ENCODE measurements around the gene GRM5.

Gene GRM5

DNA sequence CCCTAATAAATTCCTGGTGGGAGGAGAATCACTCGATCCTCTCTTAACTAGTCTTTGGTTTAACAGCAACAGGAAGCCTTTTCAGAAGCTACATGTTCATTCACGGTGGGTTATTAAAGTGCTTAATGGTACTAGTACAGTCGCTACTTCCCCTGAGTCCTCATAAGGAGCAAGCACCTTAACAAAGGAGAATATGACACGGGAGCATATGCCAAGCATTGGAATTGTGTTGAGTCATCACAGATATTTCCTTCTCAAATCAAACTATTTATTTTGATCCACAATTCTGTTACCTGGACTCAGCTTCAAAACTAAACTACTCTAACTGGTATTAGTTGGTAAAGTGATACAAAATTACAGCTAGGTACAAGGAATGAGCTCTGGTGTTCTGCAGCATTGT is 550.8 kb downstream of the GRM5 start:
- Histone ChIP-seq H3K27me3 (ENCODE audit: low read depth, low read length) (no peaks in the 10 kb centered on the region), H3K4me3 (ENCODE audit: low read depth in 1 of 2, low read length in 2 of 2) (no peak overlapping the region), H3K9me3 (ENCODE audit: control insufficient read depth in 1 of 2, low read length in 2 of 2) (no peaks in the 10 kb centered on the region), H3K27ac (ENCODE audit: low read length) (no peak overlapping the region), H3K4me1 (ENCODE audit: control insufficient read depth in 1 of 2, insufficient read depth in 2 of 2, low read length in 2 of 2) (no peaks in the 10 kb centered on the region), H3K36me3 (ENCODE audit: control insufficient read depth in 1 of 2, insufficient read depth in 2 of 2, low read length in 2 of 2) (no peaks in the 10 kb centered on the region)

DNA sequence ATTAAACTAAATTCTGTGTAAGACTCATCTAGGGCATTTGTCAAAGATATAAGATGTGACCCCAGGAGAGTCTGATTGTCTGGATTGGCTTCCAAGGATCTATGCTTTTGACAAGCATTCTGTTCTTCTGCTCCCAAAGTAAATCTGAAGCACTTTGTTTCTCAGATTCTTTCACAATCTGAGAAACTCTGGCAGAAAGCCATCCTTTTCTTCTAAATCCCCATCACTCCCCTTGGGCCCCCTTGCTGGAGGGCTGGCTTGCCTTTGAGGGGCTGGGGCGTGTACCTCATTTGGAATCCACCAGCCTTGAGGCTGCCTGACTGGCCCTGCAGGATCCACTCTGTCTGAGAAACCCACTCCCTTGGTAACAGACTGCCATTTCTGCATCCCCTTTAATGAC is 554.8 kb downstream of the GRM5 start:
- H3K9me3 ChIP-seq (ENCODE audit: control insufficient read depth in 1 of 2, low read length in 2 of 2) = no peaks in the 10 kb centered on the region

DNA sequence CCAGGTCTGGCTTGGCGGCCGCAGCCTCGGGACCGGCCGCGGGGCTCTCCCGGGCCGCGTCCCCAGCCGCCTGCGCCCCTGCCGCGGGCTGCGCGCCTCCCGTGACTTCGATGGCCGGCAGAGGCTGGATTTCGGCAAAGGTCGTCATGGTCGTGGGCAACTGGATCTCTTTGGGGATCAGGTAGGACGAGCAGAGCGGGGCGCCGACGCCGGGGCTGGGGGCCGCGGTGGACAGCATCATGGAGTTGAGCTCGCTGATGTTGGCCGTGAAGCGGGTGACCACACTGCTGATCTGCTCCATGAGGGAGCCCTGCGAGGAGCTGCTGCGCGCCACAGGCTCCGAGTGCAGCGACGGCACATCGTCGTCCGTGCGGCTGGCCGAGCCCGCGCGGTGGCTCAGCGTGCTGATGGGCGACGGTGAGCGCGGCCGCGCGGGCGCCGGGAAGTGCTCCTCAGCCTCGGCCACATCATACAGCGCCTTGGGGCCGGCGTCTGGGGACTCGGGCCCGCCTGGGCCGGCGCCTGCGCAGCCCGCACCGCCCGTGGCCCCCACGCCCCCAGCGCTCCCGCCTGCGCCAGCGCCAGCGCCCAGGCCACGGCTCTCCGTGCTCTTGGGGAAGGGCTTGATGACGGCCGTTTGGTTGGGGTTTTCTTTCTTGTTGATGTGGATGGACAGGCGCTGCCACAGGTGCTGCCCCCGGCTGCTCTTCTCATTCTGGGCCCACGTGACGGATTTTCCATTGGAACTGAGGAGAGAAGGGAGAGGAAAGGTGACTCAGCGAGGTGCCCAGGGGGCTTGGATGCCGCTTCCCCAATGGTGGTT is 556.8 kb downstream of the GRM5 start:
- Histone ChIP-seq H3K4me1 (ENCODE audit: control insufficient read depth in 1 of 2, insufficient read depth in 2 of 2, low read length in 2 of 2) (no peaks in the 10 kb centered on the region), H3K27me3 (ENCODE audit: low read depth, low read length) (peaks cover 24% of the 10 kb centered on the region), H3K4me3 (ENCODE audit: low read depth in 1 of 2, low read length in 2 of 2) (peak overlapping the region in 1 of 2 donors; percentile 56), H3K9me3 (ENCODE audit: control insufficient read depth in 1 of 2, low read length in 2 of 2) (no peaks in the 10 kb centered on the region), H3K27ac (ENCODE audit: low read length) (no peak overlapping the region), H3K36me3 (ENCODE audit: control insufficient read depth in 1 of 2, insufficient read depth in 2 of 2, low read length in 2 of 2) (no peaks in the 10 kb centered on the region)

More for the DNA sequence above, 554.8 kb downstream of the GRM5 start:
- H3K4me3 ChIP-seq (ENCODE audit: low read depth in 1 of 2, low read length in 2 of 2) = no peak overlapping the region
- no peak overlapping the region for H3K27ac ChIP-seq (ENCODE audit: low read length)
- no peaks in the 10 kb centered on the region for H3K4me1 ChIP-seq (ENCODE audit: control insufficient read depth in 1 of 2, insufficient read depth in 2 of 2, low read length in 2 of 2)
- H3K36me3 ChIP-seq (ENCODE audit: control insufficient read depth in 1 of 2, insufficient read depth in 2 of 2, low read length in 2 of 2) = no peaks in the 10 kb centered on the region
- peaks cover 24% of the 10 kb centered on the region for H3K27me3 ChIP-seq (ENCODE audit: low read depth, low read length)

DNA sequence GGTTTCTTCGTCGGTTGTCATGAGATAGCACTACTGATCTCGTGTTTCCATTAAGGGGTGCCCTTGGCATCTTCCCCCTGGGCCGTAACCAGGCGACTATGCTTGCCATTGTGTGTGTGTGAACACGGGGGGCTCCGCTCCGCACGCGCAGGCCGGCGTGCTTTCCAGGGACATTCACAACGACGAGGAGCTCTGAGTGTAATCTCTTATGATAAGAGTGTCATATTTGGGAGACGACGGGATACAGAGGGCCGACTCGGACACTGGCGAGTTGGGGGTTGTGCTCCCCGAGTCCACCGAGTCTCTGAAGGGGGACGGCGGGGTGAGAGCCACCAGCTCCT is 557.4 kb downstream of the GRM5 start:
- Histone ChIP-seq H3K9me3 (ENCODE audit: control insufficient read depth in 1 of 2, low read length in 2 of 2) (no peaks in the 10 kb centered on the region), H3K27ac (ENCODE audit: low read length) (no peak overlapping the region), H3K36me3 (ENCODE audit: control insufficient read depth in 1 of 2, insufficient read depth in 2 of 2, low read length in 2 of 2) (no peaks in the 10 kb centered on the region), H3K4me3 (ENCODE audit: low read depth in 1 of 2, low read length in 2 of 2) (peak overlapping the region in 1 of 2 donors; percentile 56), H3K4me1 (ENCODE audit: control insufficient read depth in 1 of 2, insufficient read depth in 2 of 2, low read length in 2 of 2) (no peaks in the 10 kb centered on the region), H3K27me3 (ENCODE audit: low read depth, low read length) (peaks cover 24% of the 10 kb centered on the region)

DNA sequence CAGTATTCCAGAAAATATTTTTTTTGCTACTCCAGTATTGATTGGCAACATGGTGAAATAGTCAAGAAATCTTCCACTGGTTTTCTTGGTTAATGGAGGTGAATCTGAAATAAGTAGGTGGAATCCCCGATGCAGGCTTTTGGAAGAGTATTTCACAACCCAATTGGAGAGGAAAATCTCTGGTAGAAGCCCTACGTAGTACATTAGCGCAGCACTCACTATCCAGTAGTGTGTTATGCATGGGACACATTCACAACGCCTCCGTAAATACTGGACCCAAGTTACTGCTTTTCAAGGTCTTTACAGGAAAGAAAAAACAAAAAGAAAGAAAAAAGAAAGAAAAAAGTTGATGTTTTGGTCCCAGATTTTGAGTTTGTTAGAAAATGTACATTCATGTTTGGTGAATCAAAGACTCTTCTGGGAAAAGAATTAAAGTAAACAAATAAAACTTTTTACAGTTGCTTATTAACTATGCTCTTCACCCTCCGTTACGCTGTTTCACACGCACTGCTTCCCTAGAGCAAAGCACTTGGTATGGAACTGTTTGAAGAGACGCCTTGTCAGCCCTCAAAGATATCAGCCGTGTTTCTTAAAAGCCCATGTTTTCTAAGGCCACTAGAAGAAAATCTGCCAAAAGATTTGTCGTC is 557.9 kb downstream of the GRM5 start:
- Histone ChIP-seq H3K9me3 (ENCODE audit: control insufficient read depth in 1 of 2, low read length in 2 of 2) (no peaks in the 10 kb centered on the region), H3K4me1 (ENCODE audit: control insufficient read depth in 1 of 2, insufficient read depth in 2 of 2, low read length in 2 of 2) (no peaks in the 10 kb centered on the region), H3K27me3 (ENCODE audit: low read depth, low read length) (peaks cover 24% of the 10 kb centered on the region), H3K4me3 (ENCODE audit: low read depth in 1 of 2, low read length in 2 of 2) (peak overlapping the region in 1 of 2 donors; percentile 56), H3K36me3 (ENCODE audit: control insufficient read depth in 1 of 2, insufficient read depth in 2 of 2, low read length in 2 of 2) (no peaks in the 10 kb centered on the region), H3K27ac (ENCODE audit: low read length) (no peak overlapping the region)

DNA sequence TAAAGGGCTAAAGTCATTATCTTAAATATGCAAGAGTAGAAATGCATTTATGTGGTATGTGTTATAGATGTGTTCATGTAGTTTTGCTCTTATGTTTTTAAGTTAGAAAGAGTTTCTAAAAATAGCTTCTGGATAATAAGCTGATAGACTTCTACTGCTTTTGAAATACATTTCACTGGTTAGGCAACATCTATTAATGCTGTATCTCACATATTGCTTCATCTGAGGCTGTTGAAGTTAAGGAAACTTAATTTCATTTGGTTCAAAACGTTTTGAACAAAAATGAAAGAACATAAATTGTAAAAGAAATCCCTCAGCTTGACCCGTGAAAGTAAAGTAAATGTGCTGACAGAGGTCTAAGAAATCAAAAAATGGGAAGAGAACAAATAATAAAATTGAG is 564.2 kb downstream of the GRM5 start:
- H3K4me1 ChIP-seq (ENCODE audit: control insufficient read depth in 1 of 2, insufficient read depth in 2 of 2, low read length in 2 of 2) = no peaks in the 10 kb centered on the region
- no peak overlapping the region for H3K4me3 ChIP-seq (ENCODE audit: low read depth in 1 of 2, low read length in 2 of 2)
- no peaks in the 10 kb centered on the region for H3K36me3 ChIP-seq (ENCODE audit: control insufficient read depth in 1 of 2, insufficient read depth in 2 of 2, low read length in 2 of 2)
- no peak overlapping the region for H3K27ac ChIP-seq (ENCODE audit: low read length)
- H3K9me3 ChIP-seq (ENCODE audit: control insufficient read depth in 1 of 2, low read length in 2 of 2) = no peaks in the 10 kb centered on the region
- no peaks in the 10 kb centered on the region for H3K27me3 ChIP-seq (ENCODE audit: low read depth, low read length)

DNA sequence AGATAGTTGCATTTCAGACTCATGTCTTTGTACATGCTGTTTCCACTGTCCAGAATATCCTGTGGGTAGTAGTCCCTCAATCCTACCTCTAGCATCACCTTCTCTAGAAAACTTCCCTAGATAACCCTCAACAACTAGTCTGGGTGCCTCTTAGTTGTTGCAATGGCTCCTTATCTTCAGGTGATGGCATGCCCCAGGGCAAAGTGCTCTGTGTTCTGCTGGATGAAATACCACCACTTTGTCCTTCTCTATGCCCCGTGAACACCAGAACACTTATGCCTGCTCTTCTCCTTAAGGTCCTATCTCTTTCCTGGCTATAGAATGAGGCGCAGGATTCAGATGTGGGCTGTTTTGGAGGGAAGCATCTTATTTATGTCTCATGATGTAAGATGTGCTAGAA is 569.9 kb downstream of the GRM5 start:
- no peaks in the 10 kb centered on the region for H3K9me3 ChIP-seq (ENCODE audit: control insufficient read depth in 1 of 2, low read length in 2 of 2)

DNA sequence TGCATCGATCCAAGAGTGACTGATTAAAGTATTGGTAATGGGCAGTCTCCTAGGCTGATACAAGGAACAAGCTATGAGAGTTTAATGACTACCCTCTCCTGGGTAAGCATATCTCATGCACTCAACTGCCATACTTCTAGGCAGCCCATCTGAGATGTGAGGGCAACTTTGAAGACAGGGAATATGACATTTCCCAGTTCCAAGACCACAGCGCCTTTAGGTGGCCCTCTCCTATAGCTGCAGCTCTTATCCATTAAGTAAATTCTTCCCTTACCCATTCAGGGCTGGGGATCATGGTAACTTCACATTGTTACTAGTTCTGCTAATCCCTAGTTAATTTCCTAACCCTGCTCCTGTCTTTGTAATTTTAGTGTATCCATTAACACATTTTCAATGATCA is 570.9 kb downstream of the GRM5 start:
- H3K4me3 ChIP-seq (ENCODE audit: low read depth in 1 of 2, low read length in 2 of 2) = no peak overlapping the region
- H3K27ac ChIP-seq (ENCODE audit: low read length) = no peak overlapping the region
- no peaks in the 10 kb centered on the region for H3K27me3 ChIP-seq (ENCODE audit: low read depth, low read length)
- no peaks in the 10 kb centered on the region for H3K36me3 ChIP-seq (ENCODE audit: control insufficient read depth in 1 of 2, insufficient read depth in 2 of 2, low read length in 2 of 2)
- no peaks in the 10 kb centered on the region for H3K9me3 ChIP-seq (ENCODE audit: control insufficient read depth in 1 of 2, low read length in 2 of 2)
- H3K4me1 ChIP-seq (ENCODE audit: control insufficient read depth in 1 of 2, insufficient read depth in 2 of 2, low read length in 2 of 2) = no peaks in the 10 kb centered on the region

More for the DNA sequence above, 569.9 kb downstream of the GRM5 start:
- no peak overlapping the region for H3K27ac ChIP-seq (ENCODE audit: low read length)
- no peaks in the 10 kb centered on the region for H3K27me3 ChIP-seq (ENCODE audit: low read depth, low read length)
- no peak overlapping the region for H3K4me3 ChIP-seq (ENCODE audit: low read depth in 1 of 2, low read length in 2 of 2)
- H3K36me3 ChIP-seq (ENCODE audit: control insufficient read depth in 1 of 2, insufficient read depth in 2 of 2, low read length in 2 of 2) = no peaks in the 10 kb centered on the region
- H3K4me1 ChIP-seq (ENCODE audit: control insufficient read depth in 1 of 2, insufficient read depth in 2 of 2, low read length in 2 of 2) = no peaks in the 10 kb centered on the region

DNA sequence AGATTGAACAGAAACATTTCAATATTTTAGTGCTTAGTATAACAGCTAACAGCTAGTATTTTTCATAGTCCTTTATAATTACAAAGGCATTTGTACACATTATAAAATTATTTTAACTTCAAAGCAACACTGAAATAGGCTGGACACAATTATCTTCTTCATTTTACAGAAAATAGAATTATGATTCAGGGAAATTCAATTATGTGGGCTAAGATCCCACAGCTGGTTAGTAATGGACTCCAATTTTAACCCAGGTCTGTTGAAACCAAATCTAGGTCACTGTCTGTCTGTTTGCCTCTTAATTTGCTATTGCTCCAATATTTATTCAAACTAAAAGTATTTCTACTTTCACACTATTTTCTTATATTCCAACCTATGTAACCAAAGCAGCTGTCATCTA is 574.1 kb downstream of the GRM5 start:
- no peaks in the 10 kb centered on the region for H3K27me3 ChIP-seq (ENCODE audit: low read depth, low read length)
- no peaks in the 10 kb centered on the region for H3K36me3 ChIP-seq (ENCODE audit: control insufficient read depth in 1 of 2, insufficient read depth in 2 of 2, low read length in 2 of 2)
- no peak overlapping the region for H3K4me3 ChIP-seq (ENCODE audit: low read depth in 1 of 2, low read length in 2 of 2)
- no peaks in the 10 kb centered on the region for H3K4me1 ChIP-seq (ENCODE audit: control insufficient read depth in 1 of 2, insufficient read depth in 2 of 2, low read length in 2 of 2)
- no peaks in the 10 kb centered on the region for H3K9me3 ChIP-seq (ENCODE audit: control insufficient read depth in 1 of 2, low read length in 2 of 2)
- H3K27ac ChIP-seq (ENCODE audit: low read length) = no peak overlapping the region

DNA sequence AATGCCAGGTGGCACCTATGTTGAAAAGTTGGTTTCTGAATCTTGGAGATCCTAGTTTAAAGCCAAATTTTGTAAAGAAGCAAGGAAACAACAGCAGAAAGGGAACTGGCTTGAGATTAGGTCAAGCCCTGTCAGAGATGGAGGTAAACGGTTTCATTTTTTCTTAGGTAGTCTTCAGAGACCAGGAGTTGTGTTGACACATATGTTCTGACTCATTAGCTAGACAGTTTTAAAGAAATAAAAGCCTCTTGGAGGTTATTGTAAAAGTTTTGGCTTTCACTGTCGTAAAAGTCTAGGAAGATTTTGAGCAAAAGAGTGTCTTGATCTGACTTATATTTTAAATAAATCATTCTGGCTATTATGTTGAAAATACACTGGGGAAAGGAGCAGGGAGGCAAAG is 576.8 kb downstream of the GRM5 start:
- Histone ChIP-seq H3K4me1 (ENCODE audit: control insufficient read depth in 1 of 2, insufficient read depth in 2 of 2, low read length in 2 of 2) (no peaks in the 10 kb centered on the region), H3K27me3 (ENCODE audit: low read depth, low read length) (no peaks in the 10 kb centered on the region), H3K36me3 (ENCODE audit: control insufficient read depth in 1 of 2, insufficient read depth in 2 of 2, low read length in 2 of 2) (no peaks in the 10 kb centered on the region), H3K4me3 (ENCODE audit: low read depth in 1 of 2, low read length in 2 of 2) (no peak overlapping the region), H3K27ac (ENCODE audit: low read length) (no peak overlapping the region), H3K9me3 (ENCODE audit: control insufficient read depth in 1 of 2, low read length in 2 of 2) (no peaks in the 10 kb centered on the region)

DNA sequence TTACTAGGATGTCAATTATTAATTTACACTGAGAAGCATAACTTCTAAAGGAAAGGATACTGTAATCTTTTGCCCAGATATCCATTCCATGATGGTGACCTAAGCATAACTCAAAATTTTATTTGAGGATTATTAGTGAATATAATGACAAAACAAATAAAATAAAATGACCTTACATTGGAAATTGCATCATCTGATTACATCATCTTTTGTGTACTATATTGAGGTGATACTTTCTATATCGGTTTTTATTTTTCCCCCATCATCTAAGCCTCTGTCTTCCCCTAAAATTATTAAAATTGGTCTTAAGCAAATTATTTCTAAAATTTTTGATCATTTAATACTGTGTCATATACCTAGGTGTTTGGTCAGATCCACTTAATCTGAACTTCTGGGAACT is 578.1 kb downstream of the GRM5 start:
- no peak overlapping the region for H3K27ac ChIP-seq (ENCODE audit: low read length)
- no peaks in the 10 kb centered on the region for H3K9me3 ChIP-seq (ENCODE audit: control insufficient read depth in 1 of 2, low read length in 2 of 2)
- H3K4me3 ChIP-seq (ENCODE audit: low read depth in 1 of 2, low read length in 2 of 2) = no peak overlapping the region
- H3K4me1 ChIP-seq (ENCODE audit: control insufficient read depth in 1 of 2, insufficient read depth in 2 of 2, low read length in 2 of 2) = no peaks in the 10 kb centered on the region
- H3K36me3 ChIP-seq (ENCODE audit: control insufficient read depth in 1 of 2, insufficient read depth in 2 of 2, low read length in 2 of 2) = no peaks in the 10 kb centered on the region
- no peaks in the 10 kb centered on the region for H3K27me3 ChIP-seq (ENCODE audit: low read depth, low read length)

Data from muscle layer of duodenum (tissue), 2 donors.